SK-N-SH (cell line): ENCODE results near the gene WDR11. TPM values are rescaled to one million over a fixed set of nuclear protein-coding genes. Genes with fewer than 3 reads are reported as not detected.

Source experiments
- CTCF ChIA-PET: fragments of 300-600, 350-600 bp; formaldehyde crosslinking; extraction: SDS; loops from one replicate; lab custom pipeline; 2021; lab: Yijun Ruan, JAX
- POLR2A ChIA-PET: fragments of 350-600 bp; sonication (Branson Sonifier 250); formaldehyde crosslinking; extraction: SDS; loops from one replicate; lab custom pipeline; 2020; ENCODE audit warnings: antibody characterized with exemption, inconsistent platforms; lab: Yijun Ruan, JAX
- DNase-seq: peaks from one replicate; pipeline ENCODE4 v3.0.0; 2012
- H2AFZ ChIP-seq: fragments of 200-600 bp; sonication (generic); 2 replicates; pipeline ENCODE4 v1.8.1; 2016; ENCODE audit warnings: antibody characterized with exemption, mild to moderate bottlenecking, low read depth
- H3F3A ChIP-seq: fragments of 200-600 bp; sonication (generic); replicated peaks from 2 replicates; pipeline ENCODE3; 2016; ENCODE audit warnings: antibody characterized with exemption, mild to moderate bottlenecking; ENCODE audit not compliant: insufficient read depth
- H3K27ac ChIP-seq, 2 experiments: fragments of 200-500 bp in 1 of 2; fragments of 200-600 bp in 1 of 2; sonication (Bioruptor generic) in 1 of 2; sonication (generic), shearing (Covaris generic) in 1 of 2; 2 replicates each; pipeline versions ENCODE4 v1.5.1 to v1.6.1; 2014 to 2016; ENCODE audit warnings: low read depth in 2 of 2, inconsistent platforms in 1 of 2, low read length in 1 of 2, mild to moderate bottlenecking in 1 of 2, mixed read lengths in 1 of 2
- H3K27me3 ChIP-seq: fragments of 200-600 bp; sonication (generic), shearing (Covaris generic); 2 replicates; pipeline ENCODE4 v1.6.1; 2016; ENCODE audit warnings: mixed run types; ENCODE audit not compliant: insufficient read depth
- H3K36me3 ChIP-seq, 2 experiments: fragments of 200-500 bp in 1 of 2; fragments of 200-600 bp in 1 of 2; sonication (Bioruptor generic) in 1 of 2; sonication (generic) in 1 of 2; replicated peaks in 1 of 2; 2 replicates each; pipeline versions ENCODE3 to v1.5.1; 2014 to 2016; ENCODE audit warnings: low read length in 1 of 2, mild to moderate bottlenecking in 1 of 2; ENCODE audit not compliant: insufficient read depth in 2 of 2, control insufficient read depth in 1 of 2
- H3K4me1 ChIP-seq, 2 experiments: fragments of 200-500 bp in 1 of 2; fragments of 200-600 bp in 1 of 2; sonication (Bioruptor generic) in 1 of 2; sonication (generic), shearing (Covaris generic) in 1 of 2; 2 replicates each; pipeline versions ENCODE4 v1.5.1 to v1.6.1; 2014 to 2016; ENCODE audit warnings: low read depth in 1 of 2, low read length in 1 of 2, mixed run types in 1 of 2; ENCODE audit not compliant: insufficient read depth in 2 of 2, control insufficient read depth in 1 of 2
- H3K4me2 ChIP-seq: fragments of 200-600 bp; sonication (generic), shearing (Covaris generic); 2 replicates; pipeline ENCODE4 v1.6.1; 2017; ENCODE audit warnings: mixed run types
- H3K4me3 ChIP-seq, 2 experiments: fragments of 200-500 bp in 1 of 2; fragments of 200-600 bp in 1 of 2; sonication (Bioruptor generic) in 1 of 2; sonication (generic), shearing (Covaris generic) in 1 of 2; 2 replicates each; pipeline versions ENCODE4 v1.5.1 to v1.8.1; 2014 to 2016; ENCODE audit warnings: low read depth in 2 of 2, inconsistent platforms in 1 of 2, low read length in 1 of 2, mild to moderate bottlenecking in 1 of 2, mixed read lengths in 1 of 2, moderate library complexity in 1 of 2
- H3K79me2 ChIP-seq: fragments of 200-600 bp; sonication (generic); 2 replicates; pipeline ENCODE4 v1.8.1; 2017; ENCODE audit warnings: mild to moderate bottlenecking; ENCODE audit not compliant: insufficient read depth
- H3K9ac ChIP-seq: fragments of 200-600 bp; sonication (generic); 2 replicates; pipeline ENCODE4 v1.6.1; 2017; ENCODE audit warnings: mixed run types
- H3K9me2 ChIP-seq: fragments of 200-600 bp; sonication (generic); 2 replicates; pipeline ENCODE4 v1.6.1; 2017; ENCODE audit warnings: mixed run types
- H3K9me3 ChIP-seq: fragments of 200-600 bp; sonication (generic); 2 replicates; pipeline ENCODE4 v1.6.1; 2017; ENCODE audit warnings: mixed run types, mild to moderate bottlenecking, moderate library complexity
- H4K20me1 ChIP-seq: fragments of 200-600 bp; sonication (generic); 2 replicates; pipeline ENCODE4 v1.6.1; 2017; ENCODE audit warnings: mild to moderate bottlenecking, mixed run types; ENCODE audit not compliant: insufficient read depth
- CHD2 ChIP-seq: fragments of 150-350 bp; IDR thresholded peaks from 2 replicates; pipeline ENCODE4 v1.6.1; 2018; ENCODE audit warnings: low read length; ENCODE audit not compliant: partially characterized antibody
- ELF1 ChIP-seq: IDR thresholded peaks from 2 replicates; pipeline ENCODE4 v1.4.0; 2012
- EP300 ChIP-seq, 2 experiments: IDR thresholded peaks; 2 replicates each; pipeline versions ENCODE4 v1.4.0 to v1.6.1; 2012; ENCODE audit warnings: borderline replicate concordance in 1 of 2, low read depth in 1 of 2, low read length in 1 of 2
- EZH2phosphoT487 ChIP-seq: fragments of 200-600 bp; sonication (generic); IDR thresholded peaks from 2 replicates; pipeline ENCODE4 v1.6.1; 2017; ENCODE audit warnings: low read depth, mixed run types, mild to moderate bottlenecking, antibody characterized with exemption, moderate library complexity, borderline replicate concordance
- FOSL2 ChIP-seq: IDR thresholded peaks from 2 replicates; pipeline ENCODE4 v1.4.0; 2012; ENCODE audit warnings: low read depth, mild to moderate bottlenecking, moderate library complexity, borderline replicate concordance
- FOXJ3 ChIP-seq: sonication (generic); formaldehyde crosslinking; IDR thresholded peaks from 2 replicates; pipeline ENCODE4 v1.5.1; 2020; ENCODE audit warnings: mild to moderate bottlenecking, missing genetic modification reagents
- FOXM1 ChIP-seq: IDR thresholded peaks from 2 replicates; pipeline ENCODE4 v1.4.0; 2012; ENCODE audit warnings: low read depth, mild to moderate bottlenecking
- MEF2A ChIP-seq: IDR thresholded peaks from 2 replicates; pipeline ENCODE4 v1.4.0; 2012; ENCODE audit warnings: low read depth, borderline replicate concordance
- NFIC ChIP-seq: IDR thresholded peaks from 2 replicates; pipeline ENCODE4 v1.4.0; 2012; ENCODE audit warnings: borderline replicate concordance
- RCOR1 ChIP-seq: fragments of 150-350 bp; IDR thresholded peaks from 2 replicates; pipeline ENCODE4 v1.6.1; 2017; ENCODE audit warnings: antibody characterized with exemption, low read length
- RXRA ChIP-seq: IDR thresholded peaks from 2 replicates; pipeline ENCODE4 v1.4.0; 2012; ENCODE audit warnings: low read depth, mild to moderate bottlenecking, borderline replicate concordance
- SIN3A ChIP-seq: IDR thresholded peaks from 2 replicates; pipeline ENCODE4 v1.6.1; 2012; ENCODE audit warnings: low read depth, mild to moderate bottlenecking, low read length, moderate library complexity, borderline replicate concordance
- TAF1 ChIP-seq: IDR thresholded peaks from 2 replicates; pipeline ENCODE4 v1.6.1; 2012; ENCODE audit warnings: low read depth, mild to moderate bottlenecking, low read length, moderate library complexity, borderline replicate concordance
- TCF12 ChIP-seq: IDR thresholded peaks from 2 replicates; pipeline ENCODE4 v1.4.0; 2012
- YY1 ChIP-seq: IDR thresholded peaks from 2 replicates; pipeline ENCODE4 v1.4.0; 2012; ENCODE audit warnings: low read depth, mild to moderate bottlenecking
- WGBS: methylation state at CpG from one replicate; pipeline ENCODE4 v1.1.6; 2017; ENCODE audit warnings: low lambda C conversion rate; 5-methylcytosine and 5-hydroxymethylcytosine counted together
- polyA plus RNA-seq, 3 experiments: library from polyadenylated mRNA; depleted of rRNA; stranded (reverse); fragments of >200 nt; gene quantifications; 2 replicates each; pipeline ENCODE4 v1.2.3, GENCODE V29; 2012
- TF ChIP-seq, protein P1 (sequence below): IDR thresholded peaks from 2 replicates; pipeline ENCODE4 v1.6.1; 2012; ENCODE audit warnings: mild to moderate bottlenecking, low read depth, low read length, moderate library complexity
- TF ChIP-seq, protein P2 (sequence below): IDR thresholded peaks from 2 replicates; pipeline ENCODE4 v1.4.0; 2012; ENCODE audit warnings: low read depth
- TF ChIP-seq, protein P3 (sequence below): IDR thresholded peaks from 2 replicates; pipeline ENCODE4 v1.4.0; 2012; ENCODE audit warnings: low read depth, borderline replicate concordance
- TF ChIP-seq, protein P4 (sequence below): fragments of 150-350 bp; IDR thresholded peaks from 2 replicates; pipeline ENCODE4 v1.6.1; 2016; ENCODE audit warnings: mild to moderate bottlenecking, low read depth, low read length

The WDR11 gene
- polyA plus RNA-seq, 1 of the 3 experiments (the other 2 are of a cell fraction): 35.1 TPM

DNA sequence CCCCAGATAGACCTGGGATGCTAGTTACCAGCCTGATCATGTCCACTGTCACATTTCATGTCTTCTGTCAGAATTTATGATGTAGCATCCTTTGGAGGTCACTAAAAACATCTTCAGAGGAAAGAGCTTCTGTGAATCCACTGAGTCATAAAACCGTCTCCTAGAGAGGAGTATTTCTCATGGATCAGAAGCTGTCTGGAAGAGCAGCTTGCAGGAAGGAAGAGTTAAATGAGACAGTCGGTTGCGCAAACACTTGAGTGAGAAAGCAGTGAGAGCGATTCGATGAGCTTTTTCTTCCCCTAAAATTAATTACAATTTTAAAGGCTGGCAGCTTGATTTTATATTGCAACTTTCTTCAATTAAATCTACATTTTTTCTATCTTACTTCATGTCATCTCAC lies 47.2 kb upstream of the WDR11 start:
- POLR2A ChIA-PET: no interaction called here
- no peaks in the 10 kb centered on the region for H3K9me2 ChIP-seq
- 74% methylated on average over 5 of the region's 5 CpGs for WGBS

DNA sequence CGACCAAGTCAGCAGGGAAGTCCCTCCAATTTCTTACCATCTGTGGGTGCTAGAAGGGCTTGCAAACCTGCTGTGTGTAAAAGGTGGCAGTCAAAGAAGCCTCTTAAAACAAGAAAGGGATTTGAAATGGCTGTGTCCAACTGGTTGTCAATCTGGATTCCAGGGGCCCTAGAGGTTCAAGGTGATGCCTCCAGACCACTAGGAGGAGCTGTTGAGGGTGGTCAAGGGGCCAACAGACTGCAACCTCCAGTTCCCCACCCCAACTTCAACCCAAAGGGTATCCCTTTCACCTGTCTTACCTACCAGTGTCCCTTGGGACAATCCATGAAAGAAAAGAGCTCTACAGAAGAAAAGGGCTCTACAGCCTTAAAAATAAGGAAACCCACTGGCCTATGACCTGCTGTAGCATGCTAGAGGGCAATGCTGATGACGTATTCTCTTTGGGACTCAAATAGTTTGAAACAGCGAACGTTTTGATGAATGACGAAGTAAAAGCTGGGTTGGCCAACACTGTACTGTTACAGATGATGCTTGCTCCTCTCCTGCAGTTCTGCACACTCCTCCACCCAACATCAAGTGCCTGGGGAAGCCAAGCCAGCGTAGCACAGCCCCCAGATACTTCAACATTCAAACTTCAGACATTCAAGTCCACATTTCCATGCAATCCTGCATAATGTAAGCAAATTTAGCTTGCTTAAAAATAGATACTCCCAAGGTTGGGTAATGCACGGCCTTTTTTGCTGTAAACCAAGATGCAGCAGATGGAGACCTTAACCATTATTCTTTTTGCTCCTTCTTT lies 45.9 kb upstream of the WDR11 start:
- H4K20me1 ChIP-seq: no peaks in the 10 kb centered on the region
- peaks cover 0 to 1% of the 10 kb centered on the region in 2 experiments; a peak in 1 of 4 replicates for H3K4me1 ChIP-seq
- no peaks in the 10 kb centered on the region for H3K27me3 ChIP-seq
- 54% methylated on average over 7 of the region's 7 CpGs for WGBS
- no peaks in the 10 kb centered on the region for H3K9me3 ChIP-seq
- H3K4me2 ChIP-seq: no peak overlapping the region
- H3K4me3 ChIP-seq: no peak overlapping the region
- no peak overlapping the region for H3K9ac ChIP-seq
- no peaks in the 10 kb centered on the region for H3K36me3 ChIP-seq
- no peaks in the 10 kb centered on the region for H3K79me2 ChIP-seq
- DNase-seq: no peak
- H2AFZ ChIP-seq: no peak overlapping the region
- H3F3A ChIP-seq: no peaks in the 10 kb centered on the region
- ChIA-PET CTCF (interaction anchor here (1.2 to 1.9 kb wide), 2 partner anchors 8 to 11 kb away, joined by 5 read pairs; no protein-coding TSS in a partner anchor), POLR2A (no interaction called here)
- no peaks in the 10 kb centered on the region for H3K9me2 ChIP-seq
- no peak overlapping the region for H3K27ac ChIP-seq
- TF ChIP-seq MEF2A (no peak), NFIC (no peak), RXRA (no peak), FOXM1 (no peak), EZH2phosphoT487 (no peak), EP300 (IDR thresholded peaks at IDR 0.05; ENCODE audit: borderline replicate concordance in 1 of 2, low read depth in 1 of 2, low read length in 1 of 2) (no peak), YY1 (no peak), TCF12 (no peak), SIN3A (no peak), FOXJ3 (no peak), RCOR1 (no peak), FOSL2 (no peak), TAF1 (no peak), CHD2 (no peak), ELF1 (no peak)
- TF ChIP-seq, protein P1, sequence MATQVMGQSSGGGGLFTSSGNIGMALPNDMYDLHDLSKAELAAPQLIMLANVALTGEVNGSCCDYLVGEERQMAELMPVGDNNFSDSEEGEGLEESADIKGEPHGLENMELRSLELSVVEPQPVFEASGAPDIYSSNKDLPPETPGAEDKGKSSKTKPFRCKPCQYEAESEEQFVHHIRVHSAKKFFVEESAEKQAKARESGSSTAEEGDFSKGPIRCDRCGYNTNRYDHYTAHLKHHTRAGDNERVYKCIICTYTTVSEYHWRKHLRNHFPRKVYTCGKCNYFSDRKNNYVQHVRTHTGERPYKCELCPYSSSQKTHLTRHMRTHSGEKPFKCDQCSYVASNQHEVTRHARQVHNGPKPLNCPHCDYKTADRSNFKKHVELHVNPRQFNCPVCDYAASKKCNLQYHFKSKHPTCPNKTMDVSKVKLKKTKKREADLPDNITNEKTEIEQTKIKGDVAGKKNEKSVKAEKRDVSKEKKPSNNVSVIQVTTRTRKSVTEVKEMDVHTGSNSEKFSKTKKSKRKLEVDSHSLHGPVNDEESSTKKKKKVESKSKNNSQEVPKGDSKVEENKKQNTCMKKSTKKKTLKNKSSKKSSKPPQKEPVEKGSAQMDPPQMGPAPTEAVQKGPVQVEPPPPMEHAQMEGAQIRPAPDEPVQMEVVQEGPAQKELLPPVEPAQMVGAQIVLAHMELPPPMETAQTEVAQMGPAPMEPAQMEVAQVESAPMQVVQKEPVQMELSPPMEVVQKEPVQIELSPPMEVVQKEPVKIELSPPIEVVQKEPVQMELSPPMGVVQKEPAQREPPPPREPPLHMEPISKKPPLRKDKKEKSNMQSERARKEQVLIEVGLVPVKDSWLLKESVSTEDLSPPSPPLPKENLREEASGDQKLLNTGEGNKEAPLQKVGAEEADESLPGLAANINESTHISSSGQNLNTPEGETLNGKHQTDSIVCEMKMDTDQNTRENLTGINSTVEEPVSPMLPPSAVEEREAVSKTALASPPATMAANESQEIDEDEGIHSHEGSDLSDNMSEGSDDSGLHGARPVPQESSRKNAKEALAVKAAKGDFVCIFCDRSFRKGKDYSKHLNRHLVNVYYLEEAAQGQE: no peak
- TF ChIP-seq, protein P2, sequence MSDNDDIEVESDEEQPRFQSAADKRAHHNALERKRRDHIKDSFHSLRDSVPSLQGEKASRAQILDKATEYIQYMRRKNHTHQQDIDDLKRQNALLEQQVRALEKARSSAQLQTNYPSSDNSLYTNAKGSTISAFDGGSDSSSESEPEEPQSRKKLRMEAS: no peak
- TF ChIP-seq, protein P3, sequence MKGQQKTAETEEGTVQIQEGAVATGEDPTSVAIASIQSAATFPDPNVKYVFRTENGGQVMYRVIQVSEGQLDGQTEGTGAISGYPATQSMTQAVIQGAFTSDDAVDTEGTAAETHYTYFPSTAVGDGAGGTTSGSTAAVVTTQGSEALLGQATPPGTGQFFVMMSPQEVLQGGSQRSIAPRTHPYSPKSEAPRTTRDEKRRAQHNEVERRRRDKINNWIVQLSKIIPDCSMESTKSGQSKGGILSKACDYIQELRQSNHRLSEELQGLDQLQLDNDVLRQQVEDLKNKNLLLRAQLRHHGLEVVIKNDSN: no peak

More for the DNA sequence above, 47.2 kb upstream of the WDR11 start:
- Histone ChIP-seq H2AFZ (no peak overlapping the region), H3K36me3 (no peaks in the 10 kb centered on the region), H3F3A (no peaks in the 10 kb centered on the region), H3K4me1 (no peaks in the 10 kb centered on the region), H3K4me3 (no peak overlapping the region), H3K79me2 (no peaks in the 10 kb centered on the region), H3K27ac (no peak overlapping the region), H3K27me3 (no peaks in the 10 kb centered on the region), H3K9ac (no peak overlapping the region), H4K20me1 (no peaks in the 10 kb centered on the region), H3K9me3 (no peaks in the 10 kb centered on the region), H3K4me2 (no peak overlapping the region)
- TF ChIP-seq, protein P2: no peak
- no peak for TF ChIP-seq TAF1
- TF ChIP-seq, protein P4, sequence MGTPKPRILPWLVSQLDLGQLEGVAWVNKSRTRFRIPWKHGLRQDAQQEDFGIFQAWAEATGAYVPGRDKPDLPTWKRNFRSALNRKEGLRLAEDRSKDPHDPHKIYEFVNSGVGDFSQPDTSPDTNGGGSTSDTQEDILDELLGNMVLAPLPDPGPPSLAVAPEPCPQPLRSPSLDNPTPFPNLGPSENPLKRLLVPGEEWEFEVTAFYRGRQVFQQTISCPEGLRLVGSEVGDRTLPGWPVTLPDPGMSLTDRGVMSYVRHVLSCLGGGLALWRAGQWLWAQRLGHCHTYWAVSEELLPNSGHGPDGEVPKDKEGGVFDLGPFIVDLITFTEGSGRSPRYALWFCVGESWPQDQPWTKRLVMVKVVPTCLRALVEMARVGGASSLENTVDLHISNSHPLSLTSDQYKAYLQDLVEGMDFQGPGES: no peak
- CTCF ChIA-PET: interaction anchor here (1.0 to 1.9 kb wide), 2 partner anchors 10 to 68 kb away, joined by 3 to 5 read pairs; no protein-coding TSS in a partner anchor
- no peak for DNase-seq
